Uterus (tissue), 4 donors: ENCODE measurements around the gene BRSK2. TPM values are rescaled to one million over a fixed set of nuclear protein-coding genes. Genes with fewer than 3 reads are reported as not detected.

ENCODE experiments used
- DNase-seq, 2 donors: peaks; one replicate each; pipeline ENCODE4 v3.0.0-alpha.2; 2019 to 2020
- H3K27ac ChIP-seq, 2 donors: fragments of 200-600 bp; sonication (generic); 1 replicate in 1 of 2; 2 replicates in 1 of 2; pipeline ENCODE4 v1.5.1; 2016 to 2018
- H3K27me3 ChIP-seq, 2 donors: fragments of 200-600 bp; sonication (generic); one replicate each; pipeline ENCODE4 v1.5.1; 2018 to 2019; ENCODE audit warnings: control low read depth in 1 of 2
- H3K36me3 ChIP-seq, 2 donors: fragments of 200-600 bp; sonication (generic); one replicate each; pipeline ENCODE4 v1.5.1; 2019; ENCODE audit warnings: control low read depth in 1 of 2
- H3K4me1 ChIP-seq, 2 donors: fragments of 200-600 bp; sonication (generic); one replicate each; pipeline ENCODE4 v1.5.1; 2018 to 2019; ENCODE audit warnings: control low read depth in 1 of 2
- H3K4me3 ChIP-seq, 2 donors: fragments of 200-600 bp; sonication (generic); 1 replicate in 1 of 2; 2 replicates in 1 of 2; pipeline ENCODE4 v1.5.1; 2018 to 2019; ENCODE audit warnings: mild to moderate bottlenecking in 1 of 2
- H3K9me3 ChIP-seq, 2 donors: fragments of 200-600 bp; sonication (generic); one replicate each; pipeline ENCODE4 v1.5.1; 2019; ENCODE audit warnings: control low read depth in 1 of 2
- CTCF ChIP-seq, 4 experiments: fragments of 200-600 bp in 2 of 4; fragments of 450-650 bp in 2 of 4; sonication (generic) in 2 of 4; IDR thresholded peaks; one replicate each; pipeline ENCODE4 v1.5.1; 2016 to 2019; ENCODE audit warnings: antibody characterized with exemption in 4 of 4, mild to moderate bottlenecking in 2 of 4, moderate library complexity in 1 of 4
- POLR2A ChIP-seq, 2 donors: fragments of 450-650 bp; IDR thresholded peaks; one replicate each; pipeline ENCODE4 v1.6.1; 2016; ENCODE audit warnings: antibody characterized with exemption in 2 of 2, mild to moderate bottlenecking in 1 of 2, moderate library complexity in 1 of 2
- intact Hi-C: fragments of 100-400 bp; cut with DNase I; formaldehyde crosslinking; loops from one replicate; pipeline ENCODE4 v1.15.1; 2023; ENCODE audit warnings: low total_unique reads
- total RNA-seq, 4 donors: library from RNA; depleted of rRNA in 3 of 4; stranded (reverse); fragments of >200 nt in 3 of 4; gene quantifications; one replicate each; pipeline versions ENCODE4 v1.1.0 to v1.2.4, GENCODE V29; 2014 to 2023
- donor health status: DM: yes; HTN: yes; CAD: no.

BRSK2 gene
- total RNA-seq, 4 donors from 2014 or later = 1.5 to 2.2 TPM; not detected in 2

DNA sequence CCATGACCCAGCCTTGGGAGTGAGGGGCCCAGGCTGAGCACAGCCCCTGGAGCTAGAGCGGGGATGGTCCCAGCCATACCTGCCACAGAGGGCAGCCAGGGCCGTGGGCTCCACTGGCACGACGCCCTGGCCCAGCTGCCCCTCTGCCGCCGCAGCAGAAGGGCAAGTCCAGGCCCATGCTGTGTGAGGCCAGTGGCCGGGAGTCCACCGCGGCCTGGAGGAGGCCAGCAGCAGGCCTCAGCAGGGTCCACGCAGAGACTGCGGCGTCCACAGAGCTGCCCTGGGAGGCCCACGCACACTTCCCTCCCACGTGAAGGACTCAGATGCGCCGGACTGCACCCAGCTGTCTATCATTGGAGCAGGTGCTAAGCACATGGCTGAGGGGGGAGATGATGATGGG lies 73.3 kb downstream of the BRSK2 start:
- Histone ChIP-seq H3K9me3 (no peaks in the 10 kb centered on the region), H3K4me1 (peaks cover 0 to 18% of the 10 kb centered on the region in 2 donors), H3K27ac (no peak overlapping the region), H3K4me3 (no peak overlapping the region), H3K36me3 (no peaks in the 10 kb centered on the region), H3K27me3 (no peaks in the 10 kb centered on the region)
- TF ChIP-seq CTCF (IDR thresholded peaks at IDR 0.05) (no peak), POLR2A (IDR thresholded peaks at IDR 0.05) (no peak)
- intact Hi-C loops = no loop called here
- no peak for DNase-seq

- intact Hi-C loops = no loop called here
- Histone ChIP-seq H3K4me1 (no peaks in the 10 kb centered on the region), H3K4me3 (no peak overlapping the region), H3K36me3 (no peaks in the 10 kb centered on the region), H3K9me3 (no peaks in the 10 kb centered on the region), H3K27ac (no peak overlapping the region), H3K27me3 (no peaks in the 10 kb centered on the region)
- no peak for DNase-seq
- no peak for TF ChIP-seq CTCF (IDR thresholded peaks at IDR 0.05)
- no peak for TF ChIP-seq POLR2A (IDR thresholded peaks at IDR 0.05)
Observed at GRCh38 chr11:1466784-1467183, 77.0 kb downstream of the BRSK2 start.

DNA sequence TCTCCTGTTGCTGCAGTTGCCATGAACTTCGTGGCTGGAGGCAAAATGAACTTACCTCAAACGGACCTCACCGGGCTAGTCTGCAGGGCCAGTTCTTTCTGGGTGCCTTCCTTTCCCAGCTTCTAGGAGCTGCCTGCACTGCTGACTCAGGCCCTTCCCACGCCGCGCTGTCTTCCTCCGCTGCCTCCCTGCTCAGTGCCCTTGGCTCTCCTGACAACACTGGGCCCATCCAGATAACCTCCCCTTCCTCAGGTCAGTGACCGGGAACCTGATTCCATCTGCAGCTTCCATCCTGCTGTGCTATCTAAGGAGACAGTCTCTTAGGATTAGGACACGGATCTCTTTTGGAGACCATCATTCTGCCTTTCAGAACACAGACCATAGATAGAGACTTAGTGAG lies 77.5 kb downstream of the BRSK2 start:
- Histone ChIP-seq H3K4me1 (no peaks in the 10 kb centered on the region), H3K27ac (no peak overlapping the region)
- intact Hi-C loops = no loop called here

DNA sequence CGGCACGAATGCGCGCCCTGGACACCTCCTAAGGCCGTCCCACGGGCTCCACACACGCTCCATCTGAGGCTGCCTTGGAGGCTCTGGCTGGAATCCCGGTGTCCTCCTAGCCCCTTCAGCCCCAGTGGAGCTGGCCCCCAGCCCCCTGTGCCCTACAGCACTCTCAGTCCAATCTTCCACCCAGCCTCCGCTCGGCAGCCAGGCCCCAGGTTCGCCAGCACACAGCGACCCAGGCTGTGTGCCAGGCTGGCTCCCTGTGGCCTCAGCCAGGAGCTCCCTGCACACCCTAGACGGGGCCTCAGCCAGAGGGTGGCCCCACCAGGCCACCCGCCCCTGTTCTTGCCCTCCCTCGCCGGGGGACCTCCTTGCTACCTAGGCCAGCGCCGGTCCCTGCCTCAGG lies 78.3 kb downstream of the BRSK2 start:
- DNase-seq = no peak
- no peaks in the 10 kb centered on the region for H3K9me3 ChIP-seq
- no peak overlapping the region for H3K27ac ChIP-seq
- H3K27me3 ChIP-seq = no peaks in the 10 kb centered on the region
- no peaks in the 10 kb centered on the region for H3K4me1 ChIP-seq
- H3K36me3 ChIP-seq = no peaks in the 10 kb centered on the region
- intact Hi-C loops = no loop called here
- no peak for TF ChIP-seq POLR2A (IDR thresholded peaks at IDR 0.05)
- no peak for TF ChIP-seq CTCF (IDR thresholded peaks at IDR 0.05)
- no peak overlapping the region for H3K4me3 ChIP-seq

More for the DNA sequence above, 77.5 kb downstream of the BRSK2 start:
- Histone ChIP-seq H3K9me3 (no peaks in the 10 kb centered on the region), H3K27me3 (no peaks in the 10 kb centered on the region), H3K36me3 (no peaks in the 10 kb centered on the region), H3K4me3 (no peak overlapping the region)
- DNase-seq = no peak
- TF ChIP-seq POLR2A (IDR thresholded peaks at IDR 0.05) (no peak), CTCF (IDR thresholded peaks at IDR 0.05) (no peak)

DNA sequence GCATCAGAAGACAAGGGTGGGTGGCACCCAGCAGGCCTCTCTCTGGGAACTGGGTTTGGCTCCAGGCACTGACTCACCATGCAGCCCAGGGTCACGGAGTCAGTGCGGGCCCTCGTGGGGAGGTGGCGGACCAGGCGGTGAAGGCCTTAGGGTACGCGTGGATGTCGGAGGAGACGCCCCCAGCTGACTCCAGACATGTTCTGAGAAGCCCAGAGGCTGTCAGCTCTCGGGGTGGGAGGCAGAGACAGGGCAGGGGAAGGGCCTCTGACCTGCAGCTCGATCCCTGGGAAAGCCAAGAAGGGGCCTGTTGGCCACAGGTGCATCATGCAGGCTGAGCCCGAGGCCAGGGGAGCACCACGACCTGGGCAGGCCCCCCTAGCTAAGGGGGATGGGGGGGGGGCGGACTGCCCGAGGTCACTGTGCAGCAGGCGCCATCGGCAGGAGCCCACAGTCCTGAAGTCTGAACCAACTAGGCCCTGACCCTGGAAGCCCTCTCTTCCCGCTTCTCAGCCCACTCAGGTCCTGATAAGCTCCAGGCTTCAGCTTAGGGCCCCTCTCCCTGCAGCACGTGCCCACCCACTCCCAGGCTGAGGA lies 78.8 kb downstream of the BRSK2 start:
- Histone ChIP-seq H3K4me1 (no peaks in the 10 kb centered on the region), H3K4me3 (no peak overlapping the region), H3K36me3 (no peaks in the 10 kb centered on the region), H3K27me3 (no peaks in the 10 kb centered on the region), H3K27ac (no peak overlapping the region), H3K9me3 (no peaks in the 10 kb centered on the region)
- intact Hi-C loops = no loop called here
- no peak for TF ChIP-seq CTCF (IDR thresholded peaks at IDR 0.05)
- no peak for DNase-seq
